ENCODE data around the gene UAP1L1. TPM values are rescaled to one million over a fixed set of nuclear protein-coding genes. Genes with fewer than 3 reads are reported as not detected.

The UAP1L1 gene
- total and polyA plus RNA-seq, 9 of the 15 experiments (the other 6 are each of a cell fraction or from before 2014, with no cell fraction given), result 0.20 to 8.6 (median 3.7) TPM

GRCh38 chr9:137083394-137084004, 6.2 kb downstream of the UAP1L1 start (continued):
- no peak for TF ChIP-seq GABPB2 (CRISPR knock-in tag; conservative IDR thresholded peaks at IDR 0.05)
- peak; percentile 87 for TF ChIP-seq ZFP36 (IDR thresholded peaks at IDR 0.05; ENCODE audit: low read depth, low read length, partially characterized antibody)
- peak; percentile 82 for TF ChIP-seq ATF3 (IDR thresholded peaks at IDR 0.05)
- TF ChIP-seq ATF3 (CRISPR knock-in tag; conservative IDR thresholded peaks at IDR 0.05), result no peak
- no peak for TF ChIP-seq RBM34 (IDR thresholded peaks at IDR 0.05; ENCODE audit: borderline replicate concordance, insufficient read depth, low read length)
- no peak for TF ChIP-seq PYGO2 (tag; IDR thresholded peaks at IDR 0.05)
- TF ChIP-seq CLOCK (CRISPR knock-in tag; IDR thresholded peaks at IDR 0.05; ENCODE audit: borderline replicate concordance), result no peak
- TF ChIP-seq BRD4 (IDR thresholded peaks at IDR 0.05), result no peak
- TF ChIP-seq ZNF445 (CRISPR knock-in tag; IDR thresholded peaks at IDR 0.05; ENCODE audit: low read depth), result no peak
- TF ChIP-seq ZNF398 (CRISPR knock-in tag; IDR thresholded peaks at IDR 0.05), result no peak

Data from K562 (cell line).